ENCODE data around the gene TTC36. TPM values are rescaled to one million over a fixed set of nuclear protein-coding genes. Genes with fewer than 3 reads are reported as not detected.

The TTC36 gene
- total and polyA plus RNA-seq, 2 experiments from 2014 or later = 0.40 to 1.0 TPM

DNA sequence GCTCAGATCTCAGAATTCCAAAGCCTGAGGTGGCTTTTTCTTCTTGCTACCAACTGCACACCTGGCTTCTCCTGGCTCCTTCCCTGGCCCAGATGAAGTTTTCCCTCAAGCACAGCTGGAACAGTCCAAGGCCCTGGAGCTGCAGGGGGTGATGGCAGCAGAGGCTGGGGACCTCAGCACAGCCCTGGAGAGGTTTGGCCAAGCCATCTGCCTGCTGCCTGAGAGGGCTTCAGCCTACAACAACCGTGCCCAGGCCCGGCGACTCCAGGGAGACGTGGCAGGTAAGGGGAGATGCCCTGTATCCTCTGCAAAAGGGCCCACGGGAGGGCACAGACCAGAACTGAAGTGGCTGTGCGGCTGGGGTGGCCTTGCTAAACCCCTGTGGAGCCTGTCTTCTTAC is 1.2 kb downstream of the TTC36 start:
- H3F3A ChIP-seq (replicated peaks; ENCODE audit: low read depth) = peaks cover 29% of the 10 kb centered on the region; the same call in 1 of the 2 replicates
- H3K27ac Mint-ChIP-seq = no peak overlapping the region
- peaks cover under 1% of the 10 kb centered on the region; the same call in 1 of the 2 replicates for H3K36me3 ChIP-seq (ENCODE audit: insufficient read depth)
- peaks cover 27% of the 10 kb centered on the region for H3K4me1 Mint-ChIP-seq
- TF ChIP-seq NANOG (IDR thresholded peaks at IDR 0.05; ENCODE audit: borderline replicate concordance) (no peak), STAT1 (IDR thresholded peaks at IDR 0.05; ENCODE audit: unreplicated experiment) (no peak), EZH2phosphoT487 (IDR thresholded peaks at IDR 0.05; ENCODE audit: unreplicated experiment) (no peak), EZH2 (IDR thresholded peaks at IDR 0.05; ENCODE audit: low read depth, unreplicated experiment) (no peak), CREB1 (CRISPR knock-in tag; IDR thresholded peaks at IDR 0.05; ENCODE audit: low read depth) (no peak), ZNF331 (CRISPR knock-in tag; IDR thresholded peaks at IDR 0.05; ENCODE audit: low read depth) (no peak), POLR2AphosphoS5 (IDR thresholded peaks at IDR 0.05; ENCODE audit: low read depth) (no peak), ZNF114 (CRISPR knock-in tag; IDR thresholded peaks at IDR 0.05) (no peak), JUNB (IDR thresholded peaks at IDR 0.05; ENCODE audit: unreplicated experiment) (no peak)
- TF ChIP-seq, protein P1, sequence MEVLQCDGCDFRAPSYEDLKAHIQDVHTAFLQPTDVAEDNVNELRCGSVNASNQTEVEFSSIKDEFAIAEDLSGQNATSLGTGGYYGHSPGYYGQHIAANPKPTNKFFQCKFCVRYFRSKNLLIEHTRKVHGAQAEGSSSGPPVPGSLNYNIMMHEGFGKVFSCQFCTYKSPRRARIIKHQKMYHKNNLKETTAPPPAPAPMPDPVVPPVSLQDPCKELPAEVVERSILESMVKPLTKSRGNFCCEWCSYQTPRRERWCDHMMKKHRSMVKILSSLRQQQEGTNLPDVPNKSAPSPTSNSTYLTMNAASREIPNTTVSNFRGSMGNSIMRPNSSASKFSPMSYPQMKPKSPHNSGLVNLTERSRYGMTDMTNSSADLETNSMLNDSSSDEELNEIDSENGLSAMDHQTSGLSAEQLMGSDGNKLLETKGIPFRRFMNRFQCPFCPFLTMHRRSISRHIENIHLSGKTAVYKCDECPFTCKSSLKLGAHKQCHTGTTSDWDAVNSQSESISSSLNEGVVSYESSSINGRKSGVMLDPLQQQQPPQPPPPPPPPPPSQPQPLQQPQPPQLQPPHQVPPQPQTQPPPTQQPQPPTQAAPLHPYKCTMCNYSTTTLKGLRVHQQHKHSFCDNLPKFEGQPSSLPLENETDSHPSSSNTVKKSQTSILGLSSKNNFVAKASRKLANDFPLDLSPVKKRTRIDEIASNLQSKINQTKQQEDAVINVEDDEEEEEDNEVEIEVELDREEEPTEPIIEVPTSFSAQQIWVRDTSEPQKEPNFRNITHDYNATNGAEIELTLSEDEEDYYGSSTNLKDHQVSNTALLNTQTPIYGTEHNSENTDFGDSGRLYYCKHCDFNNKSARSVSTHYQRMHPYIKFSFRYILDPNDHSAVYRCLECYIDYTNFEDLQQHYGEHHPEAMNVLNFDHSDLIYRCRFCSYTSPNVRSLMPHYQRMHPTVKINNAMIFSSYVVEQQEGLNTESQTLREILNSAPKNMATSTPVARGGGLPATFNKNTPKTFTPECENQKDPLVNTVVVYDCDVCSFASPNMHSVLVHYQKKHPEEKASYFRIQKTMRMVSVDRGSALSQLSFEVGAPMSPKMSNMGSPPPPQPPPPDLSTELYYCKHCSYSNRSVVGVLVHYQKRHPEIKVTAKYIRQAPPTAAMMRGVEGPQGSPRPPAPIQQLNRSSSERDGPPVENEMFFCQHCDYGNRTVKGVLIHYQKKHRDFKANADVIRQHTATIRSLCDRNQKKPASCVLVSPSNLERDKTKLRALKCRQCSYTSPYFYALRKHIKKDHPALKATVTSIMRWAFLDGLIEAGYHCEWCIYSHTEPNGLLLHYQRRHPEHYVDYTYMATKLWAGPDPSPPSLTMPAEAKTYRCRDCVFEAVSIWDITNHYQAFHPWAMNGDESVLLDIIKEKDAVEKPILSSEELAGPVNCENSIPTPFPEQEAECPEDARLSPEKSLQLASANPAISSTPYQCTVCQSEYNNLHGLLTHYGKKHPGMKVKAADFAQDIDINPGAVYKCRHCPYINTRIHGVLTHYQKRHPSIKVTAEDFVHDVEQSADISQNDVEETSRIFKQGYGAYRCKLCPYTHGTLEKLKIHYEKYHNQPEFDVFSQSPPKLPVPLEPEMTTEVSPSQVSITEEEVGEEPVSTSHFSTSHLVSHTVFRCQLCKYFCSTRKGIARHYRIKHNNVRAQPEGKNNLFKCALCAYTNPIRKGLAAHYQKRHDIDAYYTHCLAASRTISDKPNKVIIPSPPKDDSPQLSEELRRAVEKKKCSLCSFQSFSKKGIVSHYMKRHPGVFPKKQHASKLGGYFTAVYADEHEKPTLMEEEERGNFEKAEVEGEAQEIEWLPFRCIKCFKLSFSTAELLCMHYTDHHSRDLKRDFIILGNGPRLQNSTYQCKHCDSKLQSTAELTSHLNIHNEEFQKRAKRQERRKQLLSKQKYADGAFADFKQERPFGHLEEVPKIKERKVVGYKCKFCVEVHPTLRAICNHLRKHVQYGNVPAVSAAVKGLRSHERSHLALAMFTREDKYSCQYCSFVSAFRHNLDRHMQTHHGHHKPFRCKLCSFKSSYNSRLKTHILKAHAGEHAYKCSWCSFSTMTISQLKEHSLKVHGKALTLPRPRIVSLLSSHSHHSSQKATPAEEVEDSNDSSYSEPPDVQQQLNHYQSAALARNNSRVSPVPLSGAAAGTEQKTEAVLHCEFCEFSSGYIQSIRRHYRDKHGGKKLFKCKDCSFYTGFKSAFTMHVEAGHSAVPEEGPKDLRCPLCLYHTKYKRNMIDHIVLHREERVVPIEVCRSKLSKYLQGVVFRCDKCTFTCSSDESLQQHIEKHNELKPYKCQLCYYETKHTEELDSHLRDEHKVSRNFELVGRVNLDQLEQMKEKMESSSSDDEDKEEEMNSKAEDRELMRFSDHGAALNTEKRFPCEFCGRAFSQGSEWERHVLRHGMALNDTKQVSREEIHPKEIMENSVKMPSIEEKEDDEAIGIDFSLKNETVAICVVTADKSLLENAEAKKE (CRISPR knock-in tag; IDR thresholded peaks at IDR 0.05) = no peak
- TF ChIP-seq, protein P2, sequence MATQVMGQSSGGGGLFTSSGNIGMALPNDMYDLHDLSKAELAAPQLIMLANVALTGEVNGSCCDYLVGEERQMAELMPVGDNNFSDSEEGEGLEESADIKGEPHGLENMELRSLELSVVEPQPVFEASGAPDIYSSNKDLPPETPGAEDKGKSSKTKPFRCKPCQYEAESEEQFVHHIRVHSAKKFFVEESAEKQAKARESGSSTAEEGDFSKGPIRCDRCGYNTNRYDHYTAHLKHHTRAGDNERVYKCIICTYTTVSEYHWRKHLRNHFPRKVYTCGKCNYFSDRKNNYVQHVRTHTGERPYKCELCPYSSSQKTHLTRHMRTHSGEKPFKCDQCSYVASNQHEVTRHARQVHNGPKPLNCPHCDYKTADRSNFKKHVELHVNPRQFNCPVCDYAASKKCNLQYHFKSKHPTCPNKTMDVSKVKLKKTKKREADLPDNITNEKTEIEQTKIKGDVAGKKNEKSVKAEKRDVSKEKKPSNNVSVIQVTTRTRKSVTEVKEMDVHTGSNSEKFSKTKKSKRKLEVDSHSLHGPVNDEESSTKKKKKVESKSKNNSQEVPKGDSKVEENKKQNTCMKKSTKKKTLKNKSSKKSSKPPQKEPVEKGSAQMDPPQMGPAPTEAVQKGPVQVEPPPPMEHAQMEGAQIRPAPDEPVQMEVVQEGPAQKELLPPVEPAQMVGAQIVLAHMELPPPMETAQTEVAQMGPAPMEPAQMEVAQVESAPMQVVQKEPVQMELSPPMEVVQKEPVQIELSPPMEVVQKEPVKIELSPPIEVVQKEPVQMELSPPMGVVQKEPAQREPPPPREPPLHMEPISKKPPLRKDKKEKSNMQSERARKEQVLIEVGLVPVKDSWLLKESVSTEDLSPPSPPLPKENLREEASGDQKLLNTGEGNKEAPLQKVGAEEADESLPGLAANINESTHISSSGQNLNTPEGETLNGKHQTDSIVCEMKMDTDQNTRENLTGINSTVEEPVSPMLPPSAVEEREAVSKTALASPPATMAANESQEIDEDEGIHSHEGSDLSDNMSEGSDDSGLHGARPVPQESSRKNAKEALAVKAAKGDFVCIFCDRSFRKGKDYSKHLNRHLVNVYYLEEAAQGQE (IDR thresholded peaks at IDR 0.05; ENCODE audit: unreplicated experiment) = no peak
- TF ChIP-seq, protein P3, sequence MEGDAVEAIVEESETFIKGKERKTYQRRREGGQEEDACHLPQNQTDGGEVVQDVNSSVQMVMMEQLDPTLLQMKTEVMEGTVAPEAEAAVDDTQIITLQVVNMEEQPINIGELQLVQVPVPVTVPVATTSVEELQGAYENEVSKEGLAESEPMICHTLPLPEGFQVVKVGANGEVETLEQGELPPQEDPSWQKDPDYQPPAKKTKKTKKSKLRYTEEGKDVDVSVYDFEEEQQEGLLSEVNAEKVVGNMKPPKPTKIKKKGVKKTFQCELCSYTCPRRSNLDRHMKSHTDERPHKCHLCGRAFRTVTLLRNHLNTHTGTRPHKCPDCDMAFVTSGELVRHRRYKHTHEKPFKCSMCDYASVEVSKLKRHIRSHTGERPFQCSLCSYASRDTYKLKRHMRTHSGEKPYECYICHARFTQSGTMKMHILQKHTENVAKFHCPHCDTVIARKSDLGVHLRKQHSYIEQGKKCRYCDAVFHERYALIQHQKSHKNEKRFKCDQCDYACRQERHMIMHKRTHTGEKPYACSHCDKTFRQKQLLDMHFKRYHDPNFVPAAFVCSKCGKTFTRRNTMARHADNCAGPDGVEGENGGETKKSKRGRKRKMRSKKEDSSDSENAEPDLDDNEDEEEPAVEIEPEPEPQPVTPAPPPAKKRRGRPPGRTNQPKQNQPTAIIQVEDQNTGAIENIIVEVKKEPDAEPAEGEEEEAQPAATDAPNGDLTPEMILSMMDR (conservative IDR thresholded peaks at IDR 0.05; ENCODE audit: low read depth in 2 of 2) = no peak
- TF ChIP-seq, protein P4, sequence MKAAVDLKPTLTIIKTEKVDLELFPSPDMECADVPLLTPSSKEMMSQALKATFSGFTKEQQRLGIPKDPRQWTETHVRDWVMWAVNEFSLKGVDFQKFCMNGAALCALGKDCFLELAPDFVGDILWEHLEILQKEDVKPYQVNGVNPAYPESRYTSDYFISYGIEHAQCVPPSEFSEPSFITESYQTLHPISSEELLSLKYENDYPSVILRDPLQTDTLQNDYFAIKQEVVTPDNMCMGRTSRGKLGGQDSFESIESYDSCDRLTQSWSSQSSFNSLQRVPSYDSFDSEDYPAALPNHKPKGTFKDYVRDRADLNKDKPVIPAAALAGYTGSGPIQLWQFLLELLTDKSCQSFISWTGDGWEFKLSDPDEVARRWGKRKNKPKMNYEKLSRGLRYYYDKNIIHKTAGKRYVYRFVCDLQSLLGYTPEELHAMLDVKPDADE (IDR thresholded peaks at IDR 0.05) = no peak
- no peak overlapping the region for H2AFZ ChIP-seq
- peaks cover 6% of the 10 kb centered on the region; the same call in 1 of the 2 replicates for H3K27me3 ChIP-seq (ENCODE audit: insufficient read depth)
- no peak overlapping the region for H3K4me3 Mint-ChIP-seq
- ATAC-seq (no peak), DNase-seq (ENCODE audit: low spot score) (no peak)
- peaks cover 13% of the 10 kb centered on the region for H3K4me1 ChIP-seq (ENCODE audit: insufficient read depth)
- peaks cover 15% of the 10 kb centered on the region for H3K36me3 Mint-ChIP-seq (ENCODE audit: low read depth)
- no peaks in the 10 kb centered on the region for H3K9me3 Mint-ChIP-seq
- peaks cover 8% of the 10 kb centered on the region for H4K20me1 ChIP-seq (replicated peaks; ENCODE audit: insufficient read depth)
- no peak overlapping the region for H3K4me2 ChIP-seq
- H3K9me2 ChIP-seq (ENCODE audit: insufficient read depth) = no peaks in the 10 kb centered on the region; the same call in 1 of the 2 replicates
- no peak overlapping the region for H3K4me3 ChIP-seq
- no peak overlapping the region for H3K27ac ChIP-seq (ENCODE audit: low read depth)
- H3K79me2 ChIP-seq (replicated peaks; ENCODE audit: insufficient read depth) = no peaks in the 10 kb centered on the region
- H3K27me3 Mint-ChIP-seq (ENCODE audit: insufficient read depth, low read depth, poor library complexity) = peaks cover 15% of the 10 kb centered on the region

Measured in GM23338 (cell line).